ENCODE measurements around the gene HAX1. TPM values are rescaled to one million over a fixed set of nuclear protein-coding genes. Genes with fewer than 3 reads are reported as not detected.
"Not testable (repeated sequence)": the region's sequence is repeated elsewhere in the genome, so short reads cannot be mapped to it uniquely, and the experiment has no call there.

HAX1 gene
- total and polyA plus RNA-seq, 7 experiments from 2014 or later = 71.9 to 201 (median 108) TPM

GRCh38 chr1:154309136-154309535 lies 36.7 kb downstream of the HAX1 start:
- H3K27ac ChIP-seq (ENCODE audit: low read depth, low read length); H3K36me3 Mint-ChIP-seq; H3K4me3 ChIP-seq (ENCODE audit: low read length); H3K4me1 ChIP-seq (ENCODE audit: control insufficient read depth in 2 of 2, insufficient read depth in 2 of 2, low read length in 2 of 2); H3K27me3 ChIP-seq (ENCODE audit: control insufficient read depth in 2 of 2, insufficient read depth in 2 of 2, low read length in 2 of 2); H3K9me3 Mint-ChIP-seq; H3K27me3 Mint-ChIP-seq; ATAC-seq; POLR2A ChIA-PET; H3K27ac Mint-ChIP-seq; H3K9me3 ChIP-seq (ENCODE audit: control insufficient read depth in 2 of 3, low read length in 3 of 3); CTCF ChIA-PET; H3K4me3 Mint-ChIP-seq; DNase-seq; H3K36me3 ChIP-seq (ENCODE audit: control insufficient read depth in 2 of 3, insufficient read depth in 3 of 3, low read length in 3 of 3); intact Hi-C loops (cut with micrococcal nuclease): not testable (repeated sequence)
- H3K4me1 Mint-ChIP-seq = peaks cover 0 to 13% (median 0%) of the 10 kb centered on the region in 7 donors

GRCh38 chr1:154312229-154313065 lies 40.0 kb downstream of the HAX1 start:
- intact Hi-C loops (cut with micrococcal nuclease) = not testable (repeated sequence)

GRCh38 chr1:154313066-154313356 lies 40.6 kb downstream of the HAX1 start:
- intact Hi-C loops (cut with micrococcal nuclease) = no loop called here
- Histone ChIP-seq H3K36me3 (ENCODE audit: control insufficient read depth in 2 of 3, insufficient read depth in 3 of 3, low read length in 3 of 3) (no peaks in the 10 kb centered on the region), H3K4me1 (ENCODE audit: control insufficient read depth in 2 of 2, insufficient read depth in 2 of 2, low read length in 2 of 2) (no peaks in the 10 kb centered on the region), H3K27me3 (ENCODE audit: control insufficient read depth in 2 of 2, insufficient read depth in 2 of 2, low read length in 2 of 2) (no peaks in the 10 kb centered on the region), H3K9me3 (ENCODE audit: control insufficient read depth in 2 of 3, low read length in 3 of 3) (no peaks in the 10 kb centered on the region), H3K27ac (ENCODE audit: low read depth, low read length) (no peak overlapping the region), H3K4me3 (ENCODE audit: low read length) (no peak overlapping the region)
- H3K4me1 Mint-ChIP-seq = peaks cover 0 to 6% (median 0%) of the 10 kb centered on the region in 7 donors
- H3K4me3 Mint-ChIP-seq = no peak overlapping the region
- ChIA-PET CTCF (no interaction called here), POLR2A (no interaction called here)
- H3K27me3 Mint-ChIP-seq = peaks cover 0 to 11% (median 0%) of the 10 kb centered on the region in 5 donors
- H3K36me3 Mint-ChIP-seq = peaks cover 0 to 1% (median 0%) of the 10 kb centered on the region in 5 donors
- H3K9me3 Mint-ChIP-seq = peaks cover 0 to 18% (median 0%) of the 10 kb centered on the region in 11 donors
- ATAC-seq (no peak), DNase-seq (no peak)
- H3K27ac Mint-ChIP-seq = no peak overlapping the region

More at GRCh38 chr1:154312229-154313065, 40.0 kb downstream of the HAX1 start:
- H3K27me3 Mint-ChIP-seq; ATAC-seq; H3K36me3 ChIP-seq (ENCODE audit: control insufficient read depth in 2 of 3, insufficient read depth in 3 of 3, low read length in 3 of 3); CTCF ChIA-PET; H3K4me3 ChIP-seq (ENCODE audit: low read length); H3K4me3 Mint-ChIP-seq; H3K36me3 Mint-ChIP-seq; DNase-seq; H3K27ac Mint-ChIP-seq; H3K27ac ChIP-seq (ENCODE audit: low read depth, low read length); POLR2A ChIA-PET; H3K27me3 ChIP-seq (ENCODE audit: control insufficient read depth in 2 of 2, insufficient read depth in 2 of 2, low read length in 2 of 2); H3K4me1 ChIP-seq (ENCODE audit: control insufficient read depth in 2 of 2, insufficient read depth in 2 of 2, low read length in 2 of 2); H3K9me3 ChIP-seq (ENCODE audit: control insufficient read depth in 2 of 3, low read length in 3 of 3): not testable (repeated sequence)
- Mint-ChIP-seq H3K9me3 (peaks cover 0 to 12% (median 0%) of the 10 kb centered on the region in 11 donors), H3K4me1 (peaks cover 0 to 11% (median 0%) of the 10 kb centered on the region in 7 donors)

DNA sequence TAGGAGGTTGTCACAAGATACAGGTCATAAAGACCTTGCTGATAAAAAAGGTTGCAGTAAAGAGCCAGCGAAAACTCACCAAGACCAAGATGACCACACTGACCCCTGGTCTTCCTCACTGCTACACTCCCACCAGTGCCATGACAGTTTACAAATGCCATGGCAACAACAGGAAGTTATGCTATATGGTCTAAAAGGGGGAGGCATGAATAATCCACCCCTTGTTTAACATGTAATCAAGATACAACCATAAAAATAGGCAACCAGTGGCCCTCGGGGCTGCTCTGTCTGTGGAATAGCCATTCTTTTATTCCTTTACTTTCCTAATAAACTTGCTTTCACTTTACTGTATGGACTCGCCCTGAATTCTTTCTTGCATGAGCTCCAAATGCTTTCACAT lies 41.8 kb downstream of the HAX1 start:
- H3K4me3 Mint-ChIP-seq; H3K27me3 ChIP-seq (ENCODE audit: control insufficient read depth in 2 of 2, insufficient read depth in 2 of 2, low read length in 2 of 2); ATAC-seq; H3K27ac ChIP-seq (ENCODE audit: low read depth, low read length); H3K4me1 Mint-ChIP-seq; H3K9me3 ChIP-seq (ENCODE audit: control insufficient read depth in 2 of 3, low read length in 3 of 3); H3K27ac Mint-ChIP-seq; CTCF ChIA-PET; POLR2A ChIA-PET; DNase-seq; intact Hi-C loops (cut with micrococcal nuclease); H3K36me3 ChIP-seq (ENCODE audit: control insufficient read depth in 2 of 3, insufficient read depth in 3 of 3, low read length in 3 of 3); H3K4me3 ChIP-seq (ENCODE audit: low read length); H3K36me3 Mint-ChIP-seq; H3K4me1 ChIP-seq (ENCODE audit: control insufficient read depth in 2 of 2, insufficient read depth in 2 of 2, low read length in 2 of 2): not testable (repeated sequence)
- H3K27me3 Mint-ChIP-seq = peaks cover 0 to 15% (median 0%) of the 10 kb centered on the region in 5 donors
- peaks cover 0 to 22% (median 3%) of the 10 kb centered on the region in 11 donors for H3K9me3 Mint-ChIP-seq

GRCh38 chr1:154316704-154317103 lies 44.3 kb downstream of the HAX1 start:
- ChIA-PET CTCF (no interaction called here), POLR2A (no interaction called here)
- Mint-ChIP-seq H3K9me3 (peaks cover 0 to 22% (median 3%) of the 10 kb centered on the region in 11 donors), H3K4me3 (no peak overlapping the region), H3K27me3 (peaks cover 0 to 26% (median 0%) of the 10 kb centered on the region in 5 donors), H3K27ac (no peak overlapping the region), H3K4me1 (peaks cover 0 to 4% (median 0%) of the 10 kb centered on the region in 7 donors), H3K36me3 (no peaks in the 10 kb centered on the region)
- no peaks in the 10 kb centered on the region for H3K4me1 ChIP-seq (ENCODE audit: control insufficient read depth in 2 of 2, insufficient read depth in 2 of 2, low read length in 2 of 2)
- ATAC-seq (no peak), DNase-seq (no peak)
- no peaks in the 10 kb centered on the region for H3K9me3 ChIP-seq (ENCODE audit: control insufficient read depth in 2 of 3, low read length in 3 of 3)
- H3K27me3 ChIP-seq (ENCODE audit: control insufficient read depth in 2 of 2, insufficient read depth in 2 of 2, low read length in 2 of 2) = no peaks in the 10 kb centered on the region
- H3K27ac ChIP-seq (ENCODE audit: low read depth, low read length) = no peak overlapping the region
- no peaks in the 10 kb centered on the region for H3K36me3 ChIP-seq (ENCODE audit: control insufficient read depth in 2 of 3, insufficient read depth in 3 of 3, low read length in 3 of 3)
- intact Hi-C loops (cut with micrococcal nuclease) = no loop called here
- no peak overlapping the region for H3K4me3 ChIP-seq (ENCODE audit: low read length)

- H3K27ac ChIP-seq (ENCODE audit: low read depth, low read length) = no peak overlapping the region
- no peaks in the 10 kb centered on the region for H3K36me3 ChIP-seq (ENCODE audit: control insufficient read depth in 2 of 3, insufficient read depth in 3 of 3, low read length in 3 of 3)
- no peaks in the 10 kb centered on the region for H3K4me1 ChIP-seq (ENCODE audit: control insufficient read depth in 2 of 2, insufficient read depth in 2 of 2, low read length in 2 of 2)
- H3K4me1 Mint-ChIP-seq = peaks cover 0 to 4% (median 0%) of the 10 kb centered on the region in 7 donors
- H3K4me3 ChIP-seq (ENCODE audit: low read length) = no peak overlapping the region
- DNase-seq = no peak
- no peaks in the 10 kb centered on the region for H3K36me3 Mint-ChIP-seq
- H3K27ac Mint-ChIP-seq = no peak overlapping the region
- peaks cover 0 to 22% (median 3%) of the 10 kb centered on the region in 11 donors for H3K9me3 Mint-ChIP-seq
- peaks cover 0 to 39% (median 0%) of the 10 kb centered on the region in 5 donors for H3K27me3 Mint-ChIP-seq
- ChIA-PET POLR2A (no interaction called here), CTCF (no interaction called here)
- intact Hi-C loops (cut with micrococcal nuclease) = no loop called here
- no peak overlapping the region for H3K4me3 Mint-ChIP-seq
- no peaks in the 10 kb centered on the region for H3K27me3 ChIP-seq (ENCODE audit: control insufficient read depth in 2 of 2, insufficient read depth in 2 of 2, low read length in 2 of 2)
- H3K9me3 ChIP-seq (ENCODE audit: control insufficient read depth in 2 of 3, low read length in 3 of 3) = no peaks in the 10 kb centered on the region
- ATAC-seq = no peak
Observed at GRCh38 chr1:154318386-154318785, 46.0 kb downstream of the HAX1 start.

All from naive thymus-derived CD4-positive, alpha-beta T cell (primary cell).